ENCODE measurements around the gene MSH6. TPM values are rescaled to one million over a fixed set of nuclear protein-coding genes. Genes with fewer than 3 reads are reported as not detected.
"Not testable (repeated sequence)": the region's sequence is repeated elsewhere in the genome, so short reads cannot be mapped to it uniquely, and the experiment has no call there.

MSH6 gene
- total RNA-seq, 3 donors from 2014 or later (not counting 1 experiment from before 2014, with no cell fraction given) = 18.5 to 35.5 (median 26.2) TPM

GRCh38 chr2:47849368-47849767 lies 66.4 kb downstream of the MSH6 start:
- no peak overlapping the region for H3K4me3 Mint-ChIP-seq
- no peaks in the 10 kb centered on the region for H3K27me3 Mint-ChIP-seq (ENCODE audit: low read depth in 2 of 2)
- WGBS (ENCODE audit: insufficient coverage) = 90% methylated on average over 2 of the region's 2 CpGs
- no peak for TF ChIP-seq CTCF (IDR thresholded peaks at IDR 0.05)
- intact Hi-C loops (cut with micrococcal nuclease) = no loop called here
- H3K4me1 Mint-ChIP-seq = peaks cover 55 to 56% of the 10 kb centered on the region in 2 donors
- H3K9me3 Mint-ChIP-seq = no peaks in the 10 kb centered on the region
- Histone ChIP-seq H3K9me3 (ENCODE audit: control insufficient read depth, insufficient read depth, low read length) (no peaks in the 10 kb centered on the region), H3K4me3 (ENCODE audit: low read length) (no peak overlapping the region), H3K27ac (ENCODE audit: low read length) (no peak overlapping the region), H3K27me3 (ENCODE audit: control insufficient read depth, insufficient read depth, low read length) (no peaks in the 10 kb centered on the region), H3K4me1 (ENCODE audit: control insufficient read depth, insufficient read depth, low read length) (no peaks in the 10 kb centered on the region), H3K36me3 (ENCODE audit: control insufficient read depth, insufficient read depth, low read length) (no peaks in the 10 kb centered on the region)
- H3K36me3 Mint-ChIP-seq = no peaks in the 10 kb centered on the region
- ATAC-seq (no peak), DNase-seq (no peak)
- peak overlapping the region in 1 of 2 donors; percentile 27 for H3K27ac Mint-ChIP-seq

- Histone ChIP-seq H3K27ac (ENCODE audit: low read length) (no peak overlapping the region), H3K4me1 (ENCODE audit: control insufficient read depth, insufficient read depth, low read length) (no peaks in the 10 kb centered on the region), H3K36me3 (ENCODE audit: control insufficient read depth, insufficient read depth, low read length) (no peaks in the 10 kb centered on the region), H3K9me3 (ENCODE audit: control insufficient read depth, insufficient read depth, low read length) (no peaks in the 10 kb centered on the region), H3K27me3 (ENCODE audit: control insufficient read depth, insufficient read depth, low read length) (no peaks in the 10 kb centered on the region), H3K4me3 (ENCODE audit: low read length) (no peak overlapping the region)
- peak overlapping the region; percentile 1 to 27 for H3K27ac Mint-ChIP-seq
- no peak overlapping the region for H3K4me3 Mint-ChIP-seq
- H3K9me3 Mint-ChIP-seq = no peaks in the 10 kb centered on the region
- DNase-seq (no peak), ATAC-seq (no peak)
- H3K4me1 Mint-ChIP-seq = peaks cover 48 to 53% of the 10 kb centered on the region in 2 donors
- H3K36me3 Mint-ChIP-seq = no peaks in the 10 kb centered on the region
- no peaks in the 10 kb centered on the region for H3K27me3 Mint-ChIP-seq (ENCODE audit: low read depth in 2 of 2)
- WGBS (ENCODE audit: insufficient coverage) = no CpG with 5 or more reads among the region's 1 CpG
- intact Hi-C loops (cut with micrococcal nuclease) = no loop called here
- no peak for TF ChIP-seq CTCF (IDR thresholded peaks at IDR 0.05)
Observed at GRCh38 chr2:47850198-47850597, 67.3 kb downstream of the MSH6 start.

GRCh38 chr2:47853067-47853777 lies 70.3 kb downstream of the MSH6 start:
- ATAC-seq; DNase-seq; H3K36me3 ChIP-seq (ENCODE audit: control insufficient read depth, insufficient read depth, low read length); H3K4me3 ChIP-seq (ENCODE audit: low read length); H3K36me3 Mint-ChIP-seq; intact Hi-C loops (cut with micrococcal nuclease); H3K4me3 Mint-ChIP-seq; H3K27me3 ChIP-seq (ENCODE audit: control insufficient read depth, insufficient read depth, low read length); H3K4me1 ChIP-seq (ENCODE audit: control insufficient read depth, insufficient read depth, low read length); H3K27me3 Mint-ChIP-seq (ENCODE audit: low read depth in 2 of 2); H3K27ac ChIP-seq (ENCODE audit: low read length); H3K9me3 Mint-ChIP-seq; H3K9me3 ChIP-seq (ENCODE audit: control insufficient read depth, insufficient read depth, low read length): not testable (repeated sequence)
- Mint-ChIP-seq H3K27ac (peak overlapping the region in 1 of 2 donors; percentile 43), H3K4me1 (peaks cover 61 to 65% of the 10 kb centered on the region in 2 donors)
- 92% methylated on average over 6 of the region's 8 CpGs for WGBS (ENCODE audit: insufficient coverage)

Other genes starting within 250 kb of the MSH6 start
- under 1 TPM; 0.26 to 0.54 (median 0.50) TPM for gene KCNK12, start 212.2 kb upstream of the MSH6 start, total RNA-seq
- 100 to 1,000 TPM; 104 to 110 (median 105) TPM for gene FBXO11, start 123.4 kb downstream of the MSH6 start, total RNA-seq

All from natural killer cell (primary cell).